ENCODE results near the gene SH3RF3. TPM values are rescaled to one million over a fixed set of nuclear protein-coding genes. Genes with fewer than 3 reads are reported as not detected.

Gene SH3RF3
- total RNA-seq, 1 donor from 2014 or later = 7.3 TPM

- peak; percentile 94 for FAIRE-seq
- Histone ChIP-seq H3K27ac (ENCODE audit: low read depth, low read length) (peak overlapping the region; percentile 54), H3K4me1 (ENCODE audit: insufficient read depth, low read length) (peaks cover 53% of the 10 kb centered on the region), H2AFZ (ENCODE audit: low read depth, low read length) (peak overlapping the region; percentile 8), H4K20me1 (ENCODE audit: insufficient read depth, low read length) (no peaks in the 10 kb centered on the region), H3K4me2 (ENCODE audit: low read length) (peak overlapping the region; percentile 82), H3K9ac (ENCODE audit: low read length) (peak overlapping the region; percentile 62), H3K36me3 (ENCODE audit: insufficient read depth, low read length) (no peaks in the 10 kb centered on the region), H3K27me3 (ENCODE audit: insufficient read depth, low read length) (no peaks in the 10 kb centered on the region), H3K79me2 (ENCODE audit: insufficient read depth, low read length) (no peaks in the 10 kb centered on the region), H3K4me3 (ENCODE audit: insufficient read depth, low read depth, low read length) (peak overlapping the region; percentile 12), H3K9me3 (ENCODE audit: insufficient read depth, low read depth, low read length) (no peaks in the 10 kb centered on the region)
- Mint-ChIP-seq H3K4me1 (ENCODE audit: low read depth, unreplicated experiment) (peaks cover 57% of the 10 kb centered on the region), H3K27ac (ENCODE audit: unreplicated experiment) (peak overlapping the region; percentile 96), H3K4me3 (ENCODE audit: unreplicated experiment) (peak overlapping the region; percentile 66), H3K9me3 (ENCODE audit: unreplicated experiment) (peaks cover 2% of the 10 kb centered on the region), H3K36me3 (ENCODE audit: low read depth, unreplicated experiment) (no peaks in the 10 kb centered on the region), H3K27me3 (ENCODE audit: low read depth, unreplicated experiment) (no peaks in the 10 kb centered on the region)
- DNase-seq (ENCODE audit: low read depth) = peak; percentile 92
- TF ChIP-seq EZH2 (IDR thresholded peaks at IDR 0.05; ENCODE audit: insufficient read depth, low read length) (no peak), CTCF (IDR thresholded peaks at IDR 0.05; ENCODE audit: insufficient read depth, low read depth, low read length) (no peak)
These were observed 203.2 kb downstream of the SH3RF3 start for GRCh38 chr2:109331896-109332848.

GRCh38 chr2:109332880-109333279 is 203.9 kb downstream of the SH3RF3 start:
- H3K27me3 Mint-ChIP-seq (ENCODE audit: low read depth, unreplicated experiment) = no peaks in the 10 kb centered on the region
- H3K27me3 ChIP-seq (ENCODE audit: insufficient read depth, low read length) = no peaks in the 10 kb centered on the region
- H3K27ac Mint-ChIP-seq (ENCODE audit: unreplicated experiment) = no peak overlapping the region
- peaks cover 2% of the 10 kb centered on the region for H3K9me3 Mint-ChIP-seq (ENCODE audit: unreplicated experiment)
- H3K4me1 ChIP-seq (ENCODE audit: insufficient read depth, low read length) = peaks cover 53% of the 10 kb centered on the region
- peaks cover 57% of the 10 kb centered on the region for H3K4me1 Mint-ChIP-seq (ENCODE audit: low read depth, unreplicated experiment)
- no peak overlapping the region for H3K4me3 Mint-ChIP-seq (ENCODE audit: unreplicated experiment)
- no peaks in the 10 kb centered on the region for H3K9me3 ChIP-seq (ENCODE audit: insufficient read depth, low read depth, low read length)
- peak overlapping the region; percentile 34 for H3K27ac ChIP-seq (ENCODE audit: low read depth, low read length)
- H3K79me2 ChIP-seq (ENCODE audit: insufficient read depth, low read length) = no peaks in the 10 kb centered on the region
- H3K4me2 ChIP-seq (ENCODE audit: low read length) = peak overlapping the region; percentile 82
- H3K4me3 ChIP-seq (ENCODE audit: insufficient read depth, low read depth, low read length) = no peak overlapping the region
- H3K36me3 Mint-ChIP-seq (ENCODE audit: low read depth, unreplicated experiment) = no peaks in the 10 kb centered on the region
- TF ChIP-seq EZH2 (IDR thresholded peaks at IDR 0.05; ENCODE audit: insufficient read depth, low read length) = no peak
- TF ChIP-seq CTCF (IDR thresholded peaks at IDR 0.05; ENCODE audit: insufficient read depth, low read depth, low read length) = no peak
- no peak for FAIRE-seq
- no peak for DNase-seq (ENCODE audit: low read depth)
- H3K36me3 ChIP-seq (ENCODE audit: insufficient read depth, low read length) = no peaks in the 10 kb centered on the region
- H2AFZ ChIP-seq (ENCODE audit: low read depth, low read length) = no peak overlapping the region
- no peaks in the 10 kb centered on the region for H4K20me1 ChIP-seq (ENCODE audit: insufficient read depth, low read length)
- H3K9ac ChIP-seq (ENCODE audit: low read length) = peak overlapping the region; percentile 5
